HG03095 (cell line): ENCODE data around the gene CALD1.

Experiments used
- ATAC-seq: cut with Tn5 transposase; IDR thresholded peaks from one replicate; pipeline ENCODE4 v1.9.1; 2021; ENCODE audit warnings: moderate library complexity; ENCODE audit not compliant: unreplicated experiment

CALD1 gene

DNA sequence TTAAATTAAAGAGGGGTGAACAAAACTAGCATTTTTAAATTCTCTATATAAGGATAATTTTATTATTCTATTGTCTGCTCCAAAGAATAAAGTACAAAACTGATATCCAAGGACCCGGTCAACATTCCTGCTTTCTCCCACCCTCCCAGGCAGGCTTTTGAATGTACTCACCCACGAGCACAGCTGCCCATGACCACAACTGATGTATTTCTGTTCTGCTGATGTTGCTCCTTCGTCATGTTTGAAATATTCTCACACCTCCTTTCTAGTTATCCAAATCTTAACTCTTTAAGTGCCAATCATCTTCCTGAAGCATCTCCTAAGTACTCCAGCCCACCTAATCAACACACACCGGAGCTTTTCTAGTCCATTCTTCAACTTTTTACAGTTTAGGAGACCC lies 46.7 kb downstream of the CALD1 start:
- no peak for ATAC-seq

DNA sequence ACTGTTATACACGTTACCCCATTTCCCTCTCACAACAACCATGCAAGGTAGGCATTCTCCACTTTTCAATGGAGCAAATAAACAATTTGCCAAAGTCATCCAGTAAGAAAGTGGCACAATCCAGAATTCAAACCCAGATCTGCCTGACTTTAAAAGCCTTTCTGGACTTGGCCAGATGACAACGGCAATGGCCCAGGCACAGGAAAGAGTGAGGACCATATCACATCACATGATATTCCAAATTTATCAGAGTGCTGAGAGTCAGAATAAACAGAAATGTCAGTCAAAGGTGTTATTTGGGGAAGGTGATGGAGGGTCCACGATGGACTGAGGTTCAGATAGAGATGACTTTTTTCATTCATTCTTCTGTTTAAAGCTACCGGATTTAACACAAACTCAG lies 48.0 kb downstream of the CALD1 start:
- ATAC-seq = no peak

DNA sequence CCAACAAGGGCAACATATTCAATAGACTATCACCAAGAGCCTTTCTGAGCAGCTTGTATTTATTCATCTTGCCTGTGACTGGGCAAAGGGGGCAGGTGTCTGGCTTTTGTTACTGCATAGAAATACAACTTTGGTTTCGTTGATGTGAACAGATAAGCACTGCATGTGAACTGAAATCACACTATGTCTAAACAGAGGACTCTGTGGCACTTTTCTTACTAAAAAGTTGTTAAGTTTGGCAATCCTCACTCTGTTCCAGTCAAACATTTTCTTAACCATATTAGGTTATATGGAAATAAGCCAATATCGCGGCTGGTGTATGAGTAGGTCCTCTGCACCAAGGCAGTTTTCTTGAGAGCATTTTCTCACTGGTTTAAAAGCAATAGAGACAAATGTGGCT lies 48.5 kb downstream of the CALD1 start:
- no peak for ATAC-seq

GRCh38 chr7:134828361-134828760 lies 48.9 kb downstream of the CALD1 start:
- ATAC-seq = no peak

DNA sequence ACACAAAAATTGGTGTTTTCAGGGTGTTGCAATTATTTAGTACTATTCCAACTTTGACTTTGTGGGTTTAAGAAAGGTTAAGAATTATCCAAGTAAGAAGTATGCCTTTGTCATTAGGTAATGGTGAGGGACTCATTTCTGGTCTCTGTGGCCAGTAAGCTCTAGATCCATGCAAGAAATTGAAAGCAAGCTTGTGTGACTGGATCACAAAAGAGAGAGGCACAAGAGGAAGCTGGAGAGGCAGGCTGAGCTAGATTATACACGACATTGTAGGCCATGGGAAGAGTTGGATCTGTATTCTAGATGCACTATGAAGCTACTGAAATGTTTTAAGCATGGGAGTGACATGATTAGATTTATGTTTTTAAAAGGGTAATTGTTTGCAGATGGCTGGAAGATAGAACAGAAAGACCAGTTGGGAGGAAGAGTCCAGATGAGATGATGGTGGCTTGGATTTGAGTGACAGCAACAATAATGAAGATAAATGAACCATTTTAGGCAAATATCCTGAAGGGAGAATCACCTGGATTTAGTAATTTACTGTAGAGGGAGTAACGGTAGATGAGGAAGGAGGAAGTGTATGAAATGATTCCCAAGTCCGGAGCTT lies 50.0 kb downstream of the CALD1 start:
- no peak for ATAC-seq

DNA sequence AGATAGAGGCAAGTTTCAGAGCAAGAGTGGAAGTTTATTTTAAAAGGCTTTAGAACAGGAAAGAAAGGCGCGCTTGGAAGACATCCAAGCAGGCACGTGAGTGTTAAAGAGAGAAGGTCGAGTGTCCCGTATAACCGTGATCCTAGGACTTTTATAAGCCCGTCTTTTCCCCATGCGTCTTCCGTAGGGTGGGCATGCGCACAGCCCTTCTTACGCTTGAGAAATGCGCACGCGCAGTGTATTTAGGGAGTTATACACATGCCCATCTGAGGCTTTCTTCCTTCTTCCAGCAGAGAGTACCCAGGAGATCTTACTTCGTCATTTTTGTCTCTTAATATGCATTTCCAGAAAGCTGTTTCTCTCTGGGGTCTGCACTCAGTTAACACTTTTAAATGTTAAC lies 52.4 kb downstream of the CALD1 start:
- ATAC-seq = no peak

GRCh38 chr7:134832367-134832766 lies 52.9 kb downstream of the CALD1 start:
- ATAC-seq = no peak

DNA sequence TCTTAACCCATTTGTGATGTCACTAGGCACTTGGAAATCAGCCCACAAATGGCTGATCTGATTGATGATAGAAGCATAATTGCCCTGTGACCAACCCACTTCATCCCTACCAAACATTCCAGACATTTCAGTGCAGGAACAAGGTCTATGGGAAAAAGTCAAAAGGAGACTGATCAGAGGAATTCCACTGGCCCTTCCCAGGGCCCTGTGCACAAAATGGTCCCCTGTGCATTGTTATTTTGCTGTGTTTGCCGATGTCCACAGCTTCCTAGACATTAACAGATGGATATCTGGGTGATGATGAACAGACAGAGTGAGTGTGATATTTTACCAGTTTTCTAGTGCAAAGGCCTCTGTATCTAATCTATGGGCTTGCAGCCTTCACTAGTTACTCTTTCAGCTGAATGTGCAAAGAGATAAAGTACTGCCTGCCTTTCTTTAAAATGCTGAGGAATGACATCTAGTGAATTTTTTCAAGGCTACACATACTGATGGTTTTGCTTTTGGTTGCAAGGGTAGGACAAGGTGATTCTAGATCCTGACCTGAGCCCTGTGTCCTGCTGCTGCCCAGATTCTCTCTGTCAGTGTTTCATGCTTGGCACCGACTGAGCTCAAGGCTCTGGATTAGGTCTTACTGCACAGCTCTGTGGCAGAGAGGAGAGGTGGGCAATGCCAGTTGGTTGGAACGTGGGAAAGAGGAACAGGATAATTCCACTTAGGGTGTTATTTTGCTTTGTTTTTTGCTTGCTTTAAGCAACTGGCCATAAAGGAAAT lies 55.4 kb downstream of the CALD1 start:
- no peak for ATAC-seq

GRCh38 chr7:134835463-134835823 lies 56.0 kb downstream of the CALD1 start:
- ATAC-seq = no peak

- no peak for ATAC-seq
Observed at GRCh38 chr7:134836447-134836846, 57.0 kb downstream of the CALD1 start.

DNA sequence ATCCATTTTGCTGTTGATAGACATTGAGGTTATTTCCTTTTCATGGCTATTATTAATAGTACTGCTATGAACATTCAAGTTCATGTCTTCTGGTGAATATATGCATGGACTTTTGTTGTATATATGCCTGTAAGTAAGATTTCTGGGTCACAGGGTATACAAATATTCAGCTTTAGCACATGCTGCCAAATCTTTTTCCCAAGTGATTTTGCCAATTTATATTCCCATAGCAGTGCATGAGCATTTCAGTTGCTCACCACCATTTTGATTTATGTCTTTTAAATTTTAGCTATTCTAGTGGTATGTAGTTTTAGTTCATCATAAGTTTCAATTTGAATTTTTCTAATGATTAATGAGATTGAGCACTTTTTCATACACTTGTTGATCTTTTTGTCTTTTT lies 59.9 kb downstream of the CALD1 start:
- no peak for ATAC-seq

- ATAC-seq = no peak
Observed at GRCh38 chr7:134842062-134842461, 62.6 kb downstream of the CALD1 start.

- no peak for ATAC-seq
Observed at GRCh38 chr7:134842886-134843430, 63.5 kb downstream of the CALD1 start.

GRCh38 chr7:134844200-134844599 lies 64.8 kb downstream of the CALD1 start:
- no peak for ATAC-seq

GRCh38 chr7:134845461-134845860 lies 66.0 kb downstream of the CALD1 start:
- peak; percentile 68 for ATAC-seq

- ATAC-seq = no peak
Observed at GRCh38 chr7:134847851-134848588, 68.6 kb downstream of the CALD1 start.

- no peak for ATAC-seq
Observed at GRCh38 chr7:134850066-134850465, 70.6 kb downstream of the CALD1 start.

DNA sequence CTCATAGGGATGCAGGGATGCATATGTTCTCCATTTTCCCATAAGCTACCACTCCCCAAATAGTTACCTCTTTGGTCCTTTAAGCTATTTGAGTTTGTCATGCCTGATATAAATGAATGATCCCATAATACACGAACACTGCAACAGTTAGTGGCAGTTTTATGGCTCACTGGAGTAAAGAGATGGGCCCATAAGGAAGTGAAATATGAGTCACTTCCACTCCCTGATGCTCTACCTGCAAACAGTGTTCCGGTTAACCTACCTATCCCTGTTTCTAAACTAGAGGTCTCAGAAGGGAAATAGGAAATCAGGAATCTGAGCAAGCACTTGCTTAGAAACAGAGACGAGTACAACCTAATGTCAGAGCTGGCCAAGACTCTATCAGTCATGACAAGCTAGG lies 71.7 kb downstream of the CALD1 start:
- ATAC-seq = no peak

DNA sequence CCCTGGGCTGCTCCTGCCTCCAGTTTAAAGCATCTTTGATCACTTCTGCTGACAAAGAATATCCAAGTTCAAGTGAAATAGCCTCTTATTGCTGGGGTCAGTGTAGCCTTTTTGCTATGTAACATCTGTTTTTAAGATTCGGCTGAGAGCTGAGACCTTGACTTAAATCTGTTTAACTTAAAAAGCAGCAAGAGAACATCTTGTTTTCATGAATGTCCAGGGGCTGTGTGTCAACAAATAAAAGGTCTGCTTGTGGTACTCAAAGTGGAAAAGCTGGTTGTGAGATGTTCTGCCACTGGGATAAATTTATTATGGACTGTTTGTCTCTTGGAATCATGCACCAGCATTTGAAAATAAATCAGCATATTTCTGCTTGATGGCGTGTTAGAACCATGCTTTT lies 73.2 kb downstream of the CALD1 start:
- ATAC-seq = no peak

DNA sequence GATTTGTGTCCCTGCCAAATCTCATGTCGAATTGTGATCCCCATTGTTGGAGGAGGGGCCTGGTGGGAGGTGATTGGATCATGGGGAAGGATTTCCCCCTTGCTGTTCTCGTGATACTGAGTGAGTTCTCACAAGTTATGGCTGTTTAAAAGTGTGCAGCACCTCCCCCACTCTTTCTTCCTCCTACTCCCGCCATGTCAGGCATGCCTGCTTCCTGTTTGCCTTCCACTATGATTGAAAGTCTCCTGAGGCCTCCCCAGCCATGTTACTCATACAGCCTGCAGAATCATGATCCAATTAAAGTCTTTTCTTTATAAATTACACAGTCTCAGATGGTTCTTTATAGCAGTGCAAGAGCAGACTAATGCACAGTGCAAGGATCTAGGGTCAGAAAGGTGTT lies 75.4 kb downstream of the CALD1 start:
- ATAC-seq = no peak

DNA sequence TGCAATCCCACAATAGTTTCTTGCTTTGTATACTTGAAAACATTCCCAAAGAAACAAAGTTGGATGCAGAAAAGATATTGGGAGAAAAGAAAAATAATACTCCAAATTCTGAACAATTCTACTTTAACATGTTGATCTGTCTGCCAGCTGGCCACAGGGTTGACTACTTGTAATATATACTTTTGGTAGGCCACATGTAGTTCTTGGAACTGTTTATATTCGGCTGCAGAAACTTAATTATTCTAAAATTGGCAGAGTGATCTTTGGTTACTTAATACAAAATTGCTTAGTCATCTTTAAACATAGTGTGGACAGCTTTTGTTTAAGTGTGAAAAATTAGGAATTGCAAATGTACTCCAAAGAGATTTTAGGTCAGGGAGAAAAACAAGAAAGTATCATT lies 76.0 kb downstream of the CALD1 start:
- no peak for ATAC-seq

GRCh38 chr7:134856091-134856490 lies 76.7 kb downstream of the CALD1 start:
- ATAC-seq = no peak
